Middle frontal gyrus (tissue), 1 donor: ENCODE results near the gene TTC27.
"Not testable (repeated sequence)": the region's sequence is repeated elsewhere in the genome, so short reads cannot be mapped to it uniquely, and the experiment has no call there.

Source experiments
- DNase-seq: peaks from one replicate; pipeline ENCODE4 v3.0.0-alpha.2; 2015; ENCODE audit warnings: low spot score; ENCODE audit errors: extremely low spot score

Gene TTC27

DNA sequence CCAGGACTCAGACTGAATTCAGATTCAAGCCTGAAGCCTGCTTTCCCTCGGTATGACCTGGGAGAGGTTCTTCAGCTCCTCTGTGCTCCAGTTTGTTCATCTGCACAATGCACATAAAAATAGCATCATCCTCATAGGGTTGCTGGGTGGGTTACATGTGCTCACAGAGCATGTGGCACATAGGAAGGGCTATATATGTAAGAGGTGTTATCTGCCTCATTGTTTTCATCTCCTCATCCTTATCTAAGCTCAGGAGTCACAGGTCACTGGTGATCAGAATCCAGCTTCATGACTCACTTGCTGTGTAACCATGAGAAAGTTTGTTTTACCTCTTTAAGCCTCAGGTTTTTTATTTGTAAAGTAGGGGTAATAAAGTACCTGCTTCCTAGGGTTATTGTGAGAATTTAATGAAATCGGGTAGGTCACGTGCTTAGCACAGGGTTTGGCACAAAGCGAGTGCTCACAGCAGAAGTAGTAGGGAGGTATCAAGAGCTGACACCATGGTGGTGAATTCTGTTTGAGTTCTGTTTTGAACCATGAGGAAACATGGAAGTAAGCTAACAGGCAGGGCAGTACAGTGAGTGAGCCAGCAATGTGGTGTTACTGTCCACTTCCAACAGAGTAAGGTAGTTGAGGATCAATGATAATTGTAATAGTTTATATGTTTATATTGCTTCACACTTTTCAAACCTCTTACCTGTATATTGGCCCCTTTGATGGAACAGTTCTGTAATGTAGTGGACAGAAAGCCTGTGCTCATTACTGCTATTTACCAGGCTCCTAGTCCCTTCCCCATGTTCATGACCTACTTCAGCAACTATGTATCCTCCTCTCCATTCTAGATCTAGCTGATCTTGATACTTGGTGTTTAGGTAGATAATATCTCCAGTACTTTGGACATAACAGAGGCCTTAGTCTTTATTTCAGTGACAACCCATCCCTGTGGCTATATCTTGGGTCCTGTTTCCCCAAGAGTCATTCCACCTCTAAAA lies 177.6 kb downstream of the TTC27 start:
- no peak for DNase-seq

DNA sequence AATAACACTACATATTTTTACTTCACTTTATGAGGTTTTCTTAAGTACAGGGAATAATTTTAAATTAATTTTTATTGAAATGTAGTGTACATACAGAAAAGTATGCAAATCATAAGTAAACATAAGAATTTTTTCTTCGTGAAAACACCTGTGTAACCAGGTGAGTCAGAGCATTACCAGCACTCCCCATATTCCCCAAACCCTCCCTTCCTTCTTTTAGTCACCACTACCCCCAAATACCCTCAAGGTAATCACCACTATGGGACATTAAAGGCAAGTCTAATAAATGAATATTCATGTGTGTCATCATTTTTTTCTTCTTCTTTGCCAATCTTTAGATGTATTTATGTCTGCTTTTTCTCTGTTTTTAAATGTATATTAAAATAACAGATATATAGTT lies 179.0 kb downstream of the TTC27 start:
- DNase-seq, result no peak

DNA sequence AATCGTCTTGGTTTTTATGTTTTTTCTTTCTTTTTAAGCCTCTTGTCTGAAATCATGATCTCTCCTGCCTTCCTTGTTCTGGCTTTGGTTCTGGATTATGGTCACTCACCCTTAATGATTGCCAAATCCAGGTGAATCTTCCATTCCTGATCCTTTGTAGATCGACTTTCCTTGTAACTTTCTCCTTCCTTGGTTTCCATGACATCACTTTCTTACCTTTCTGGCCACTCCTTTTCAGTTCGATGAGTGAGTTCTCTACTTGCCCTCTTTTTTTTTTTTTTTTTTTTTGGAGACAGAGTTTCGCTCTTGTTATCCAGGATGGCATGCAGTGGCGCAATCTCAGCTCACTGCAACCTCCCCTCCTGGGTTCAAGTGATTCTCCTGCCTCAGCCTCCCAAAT lies 179.8 kb downstream of the TTC27 start:
- no peak for DNase-seq

DNA sequence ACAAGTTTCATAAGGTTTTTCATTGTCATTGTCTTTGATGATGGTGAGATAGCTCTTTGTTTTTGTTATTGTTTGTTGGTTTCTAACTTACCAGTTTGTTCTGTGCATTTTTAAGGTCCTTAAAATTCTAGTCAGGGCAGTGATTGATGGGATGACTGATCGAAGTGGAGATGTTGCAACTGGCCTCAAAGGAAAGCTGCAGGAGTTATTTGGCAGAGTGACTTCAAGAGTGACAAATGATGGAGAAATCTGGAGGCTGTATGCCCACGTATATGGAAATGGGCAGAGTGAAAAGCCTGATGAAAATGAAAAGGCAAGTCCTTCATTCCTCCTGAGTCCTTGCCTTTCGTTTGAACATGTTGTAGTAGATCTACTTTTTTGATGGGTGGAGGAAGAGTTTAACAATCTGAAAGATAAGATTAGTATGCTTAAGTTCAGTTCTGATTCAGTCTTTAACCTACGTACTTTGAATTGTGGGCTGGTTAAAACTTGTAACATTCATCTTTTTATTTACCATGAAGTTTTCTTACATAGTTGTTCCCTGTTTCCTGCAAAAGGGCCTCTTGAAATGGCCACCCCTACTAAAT lies 183.2 kb downstream of the TTC27 start:
- no peak for DNase-seq

DNA sequence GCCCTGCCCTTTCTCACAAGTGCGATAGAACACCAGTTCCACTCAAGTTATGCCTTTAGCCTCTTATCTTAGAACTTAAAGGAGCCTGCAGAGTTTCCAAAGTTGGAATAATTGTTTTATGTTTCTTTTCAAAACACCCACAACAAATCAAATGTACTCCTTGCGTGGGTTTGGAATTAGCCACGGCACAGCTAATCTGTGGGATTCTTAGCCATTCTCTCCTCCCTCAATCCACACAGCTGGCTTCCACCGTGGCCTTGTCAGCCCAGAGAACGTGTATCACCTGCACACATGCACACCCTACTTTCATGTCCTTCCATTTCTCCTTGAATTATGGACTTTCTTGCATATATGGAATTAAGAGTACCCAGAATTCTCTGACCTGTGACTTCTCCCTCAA lies 183.8 kb downstream of the TTC27 start:
- no peak for DNase-seq

DNA sequence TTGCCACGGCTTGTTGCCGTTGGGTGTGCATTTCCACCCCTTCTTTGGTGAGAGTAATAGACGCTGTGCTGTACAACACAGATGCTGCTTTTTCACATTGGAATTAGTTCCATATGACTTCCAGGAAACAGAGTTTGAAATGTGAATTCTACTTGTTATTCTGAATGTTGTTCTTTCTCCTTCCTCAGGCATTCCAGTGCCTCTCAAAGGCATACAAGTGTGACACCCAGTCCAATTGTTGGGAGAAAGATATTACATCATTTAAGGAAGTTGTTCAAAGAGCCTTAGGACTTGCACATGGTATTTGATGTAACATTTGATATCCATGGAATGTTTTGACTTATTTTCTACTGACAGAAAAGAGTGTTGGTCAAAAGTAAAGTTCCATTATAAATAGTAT lies 184.5 kb downstream of the TTC27 start:
- no peak for DNase-seq

DNA sequence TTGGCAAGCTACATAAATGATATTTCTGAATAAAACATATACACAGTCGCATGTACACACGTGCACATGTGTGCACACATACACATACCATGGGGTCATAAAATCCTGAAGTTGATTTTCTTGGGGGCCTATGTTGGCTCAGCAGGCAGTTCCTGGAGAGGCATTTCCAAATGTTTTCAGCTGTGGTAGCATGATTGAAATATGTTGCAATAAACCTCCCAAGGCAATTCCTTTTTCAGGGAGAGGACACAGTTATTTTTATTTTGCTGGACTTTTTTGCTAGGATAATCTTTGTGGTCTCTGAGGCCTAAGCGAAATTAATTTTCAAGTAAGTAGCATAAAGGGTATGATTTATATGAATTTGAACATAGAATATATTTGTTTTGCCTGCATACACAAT lies 192.2 kb downstream of the TTC27 start:
- DNase-seq, result no peak

DNA sequence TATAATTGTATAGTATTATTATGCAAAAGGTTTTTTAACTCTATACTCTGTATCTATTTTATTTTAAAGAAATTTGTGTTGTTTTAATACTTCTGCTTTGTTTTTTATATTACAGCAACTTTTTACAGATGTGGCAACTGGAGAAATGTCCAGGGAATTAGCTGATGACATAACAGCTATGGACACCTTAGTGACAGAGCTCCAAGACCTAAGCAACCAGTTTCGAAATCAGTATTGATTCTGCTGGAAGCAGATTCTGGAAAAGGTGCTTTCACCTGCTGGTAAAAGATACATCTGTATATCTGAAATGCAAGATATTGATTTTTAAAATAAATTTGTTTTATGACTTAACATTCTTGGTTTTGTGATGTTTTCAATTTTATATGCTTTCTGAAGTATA lies 192.9 kb downstream of the TTC27 start:
- no peak for DNase-seq

DNA sequence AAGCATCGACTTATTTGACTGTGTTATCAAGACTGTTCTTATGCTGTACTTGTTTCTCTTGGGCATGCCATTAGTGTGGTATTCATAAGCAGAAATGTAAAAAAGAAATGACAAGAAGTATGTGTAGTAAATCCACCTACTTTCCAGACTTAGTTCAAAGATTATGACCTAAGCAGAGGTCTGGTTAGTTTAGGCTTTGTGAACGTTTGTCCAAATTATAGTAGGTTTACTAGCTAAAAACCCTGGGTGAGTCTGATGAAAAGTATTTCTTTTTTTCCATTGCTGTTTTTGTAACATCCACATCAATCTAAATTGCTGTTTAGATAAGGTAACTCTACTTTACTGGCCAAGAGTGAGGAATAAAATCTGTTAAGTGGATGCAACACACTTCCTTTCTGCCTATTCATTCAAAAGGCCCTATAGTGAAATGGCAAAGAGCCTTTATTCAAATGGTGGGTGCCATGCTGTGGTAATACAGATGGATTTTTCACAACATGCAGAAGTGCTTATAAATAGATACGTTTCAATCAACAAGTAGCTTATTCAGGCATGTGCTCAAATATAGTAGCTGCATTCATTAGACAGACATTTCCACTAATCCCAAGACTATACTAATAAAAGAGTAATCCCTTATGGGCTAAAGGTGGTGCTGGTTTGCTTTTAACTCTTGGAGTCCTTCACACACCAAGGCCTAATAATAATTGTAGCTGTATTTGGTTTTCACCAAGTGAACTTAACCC lies 196.4 kb downstream of the TTC27 start:
- DNase-seq, result no peak

DNA sequence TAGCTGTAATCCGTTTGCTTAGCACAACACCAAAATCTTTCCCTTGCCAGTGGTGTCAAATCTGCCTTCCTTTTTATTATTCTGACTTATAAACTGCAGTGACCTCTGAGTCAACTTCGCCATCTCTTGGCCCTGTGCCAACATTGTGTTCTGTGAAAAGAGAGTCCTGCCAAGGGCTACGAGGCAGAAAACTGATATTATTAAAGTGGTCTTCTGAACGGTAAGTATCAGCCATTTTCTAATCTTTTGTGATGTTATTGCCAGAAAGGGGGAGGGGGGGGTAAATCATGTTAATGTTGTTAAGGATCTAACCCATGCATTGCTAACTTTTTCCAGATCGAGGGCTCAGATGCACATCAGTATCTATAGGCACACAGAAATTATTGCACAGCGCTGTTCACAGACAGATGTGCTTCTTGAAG lies 197.5 kb downstream of the TTC27 start:
- no peak for DNase-seq

DNA sequence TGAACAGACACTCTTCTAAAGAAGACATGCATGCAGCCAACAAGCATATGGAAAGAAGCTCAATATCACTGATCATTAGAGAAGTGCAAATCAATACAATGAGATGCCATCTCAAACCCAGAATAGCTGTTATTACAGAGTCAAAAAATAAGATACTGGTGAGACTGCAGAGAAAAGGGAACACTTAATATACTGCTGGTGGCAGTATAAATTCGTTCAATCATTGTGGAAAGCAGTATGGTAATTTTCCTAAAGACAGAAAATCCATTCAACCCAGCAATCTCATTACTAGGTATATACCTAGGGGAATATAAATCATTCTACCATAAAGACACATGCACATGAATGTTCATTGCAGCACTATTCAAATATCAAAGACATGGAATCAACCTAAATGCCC lies 202.3 kb downstream of the TTC27 start:
- no peak for DNase-seq

DNA sequence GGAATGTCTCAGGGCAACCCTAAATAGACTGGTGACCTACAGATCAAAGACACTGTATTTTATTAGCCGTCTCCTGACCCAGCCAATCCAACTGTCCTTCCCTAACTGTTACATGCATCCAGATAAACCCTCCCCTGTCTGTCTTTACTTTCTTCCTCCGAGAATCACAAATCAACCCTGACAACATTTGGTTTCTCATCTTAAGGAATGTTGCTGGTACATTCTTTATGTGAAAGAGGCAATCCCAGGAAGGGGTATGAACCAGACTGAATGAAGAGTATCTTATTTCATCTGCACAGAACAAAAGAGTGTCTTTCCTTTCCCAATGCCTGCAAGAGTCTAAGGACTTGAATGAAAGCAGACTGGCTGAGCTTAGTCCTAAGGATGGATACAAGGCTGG lies 205.0 kb downstream of the TTC27 start:
- DNase-seq, result no peak

DNA sequence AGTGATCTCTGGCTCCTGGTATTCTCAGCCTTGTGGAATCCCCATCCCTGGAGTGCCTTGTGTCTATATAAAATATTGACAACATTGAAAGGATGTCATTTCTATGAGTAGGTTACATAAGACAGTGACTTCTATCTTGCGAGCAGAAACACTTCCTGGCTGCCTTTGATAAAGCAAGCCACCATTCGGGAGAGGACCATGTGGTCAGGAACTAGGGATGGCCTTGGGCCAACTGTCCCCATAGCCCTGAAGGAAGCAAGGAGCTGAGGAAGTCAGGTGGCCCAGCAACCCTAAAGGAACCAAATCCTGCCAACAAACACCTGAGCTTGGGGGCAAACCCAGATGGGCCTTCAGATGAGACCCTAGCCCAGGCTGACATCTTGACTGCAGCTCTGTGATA lies 205.9 kb downstream of the TTC27 start:
- no peak for DNase-seq

DNA sequence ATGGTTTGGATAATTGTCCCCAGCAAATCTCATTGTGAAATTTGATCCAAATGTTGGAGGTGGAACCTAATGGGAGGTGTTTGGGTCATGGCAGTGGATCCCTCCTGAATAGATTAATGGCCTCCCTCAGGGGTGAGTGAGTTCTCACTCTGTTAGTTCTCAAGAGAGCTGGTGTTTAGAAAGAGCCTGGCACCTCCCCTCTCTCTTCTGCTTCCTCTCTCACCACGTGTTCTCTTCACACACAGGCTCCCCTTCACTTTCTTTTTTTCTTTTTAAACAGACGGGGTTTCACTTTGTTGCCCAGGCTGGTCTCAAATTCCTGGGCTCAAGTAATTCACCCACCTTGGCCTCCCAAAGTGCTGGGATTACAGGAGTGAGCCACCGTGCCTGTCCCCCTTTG lies 207.3 kb downstream of the TTC27 start:
- no peak for DNase-seq

DNA sequence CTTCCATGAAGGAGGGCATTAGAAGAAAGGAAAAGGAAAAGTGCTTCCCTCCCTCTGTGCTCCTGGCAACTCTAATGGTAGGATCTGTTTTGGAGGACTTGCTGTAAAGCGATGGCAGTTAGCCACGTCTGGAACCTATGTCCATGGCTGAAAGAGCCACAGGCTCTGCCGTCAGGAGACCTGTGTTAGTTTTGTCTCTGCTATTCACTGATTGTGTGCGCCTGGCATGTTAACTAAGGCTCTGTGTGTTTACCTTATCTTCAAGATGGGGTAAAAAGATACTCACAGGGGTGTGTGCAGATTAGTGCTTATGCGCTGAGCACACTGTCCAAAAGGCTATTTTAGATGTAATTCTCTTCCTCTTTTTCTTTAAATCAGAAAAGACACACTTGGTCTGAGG lies 209.1 kb downstream of the TTC27 start:
- DNase-seq, result no peak

DNA sequence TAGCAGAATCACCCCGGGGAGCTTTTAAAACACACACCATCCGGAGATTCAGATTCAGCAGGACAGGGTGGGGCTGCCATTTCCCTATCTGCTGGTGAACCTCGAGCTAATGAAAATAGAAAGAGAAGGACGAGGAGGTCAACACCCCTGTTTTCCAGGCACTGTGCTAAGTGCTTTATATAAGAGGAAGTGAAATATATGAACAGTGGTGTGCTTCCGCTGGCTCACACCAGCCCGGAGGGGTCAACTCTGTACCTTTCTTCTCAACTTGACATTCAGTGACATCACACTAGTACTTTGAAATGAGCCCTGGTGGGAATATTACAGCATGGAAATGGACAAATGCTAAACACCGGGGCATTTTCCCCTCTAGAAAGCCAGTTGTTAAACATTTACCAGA lies 210.6 kb downstream of the TTC27 start:
- DNase-seq, result no peak

DNA sequence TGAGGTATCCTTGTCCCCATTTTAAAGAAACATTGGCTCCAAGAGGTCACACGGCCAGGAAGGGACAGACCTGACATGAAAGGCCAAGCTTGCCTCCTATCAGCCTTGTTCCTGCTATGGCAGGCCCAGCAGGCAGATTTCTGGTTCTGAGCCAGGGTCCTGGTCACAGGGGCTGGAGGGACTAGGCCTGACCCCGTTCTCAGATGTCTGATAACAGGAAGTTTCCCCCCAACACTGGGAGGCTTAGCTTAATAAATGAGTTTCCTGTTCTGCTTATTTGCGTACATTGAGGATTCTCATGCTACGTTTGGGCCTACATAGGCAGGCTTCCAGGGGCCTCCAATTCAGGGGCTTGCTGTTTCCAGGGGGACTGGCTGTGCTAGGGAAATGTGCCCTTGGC lies 211.1 kb downstream of the TTC27 start:
- DNase-seq, result no peak

DNA sequence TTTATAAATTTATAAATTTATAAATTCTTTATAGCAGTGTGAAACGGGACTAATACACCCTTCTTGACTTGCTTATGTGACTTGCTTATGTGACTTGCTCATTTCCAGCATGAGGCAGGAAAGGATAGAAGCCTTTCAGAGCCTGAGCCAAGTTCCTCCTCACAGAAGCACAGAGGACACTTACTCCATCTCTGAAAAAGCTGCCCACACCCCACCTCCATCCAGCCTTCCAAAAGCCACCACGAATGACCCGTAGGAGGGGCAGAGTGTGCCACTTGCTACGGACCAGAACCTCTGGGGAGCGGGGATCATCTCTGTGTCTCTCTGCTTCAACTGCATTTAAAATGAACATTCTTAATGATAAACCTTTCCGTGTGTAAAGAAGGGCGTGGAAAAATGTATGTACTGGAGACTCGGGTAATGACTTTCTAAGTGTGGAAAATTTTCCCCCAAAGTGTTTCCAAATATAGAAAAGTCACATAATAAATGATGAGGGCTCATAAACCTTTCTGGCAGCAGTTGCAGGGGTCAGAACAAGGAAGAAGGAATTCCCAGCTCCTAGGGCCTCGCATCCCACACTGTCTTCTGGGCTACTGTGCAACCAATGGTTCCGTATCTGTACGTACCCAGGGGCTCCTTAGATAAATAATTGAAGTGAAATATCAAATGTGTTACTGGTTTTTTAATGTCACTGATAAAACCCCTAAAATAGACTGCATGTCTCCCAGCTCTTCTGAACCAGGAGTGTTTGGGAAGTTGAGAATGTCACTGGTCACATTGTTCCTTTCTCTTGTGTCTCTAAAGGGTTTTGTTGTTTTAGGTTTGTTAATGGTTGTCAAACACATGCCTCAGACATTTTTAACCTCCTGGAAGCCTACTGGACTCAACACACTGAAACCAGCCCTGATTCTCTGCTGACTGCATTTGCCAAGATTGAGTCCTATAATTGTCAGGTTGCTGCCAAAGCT lies 214.4 kb downstream of the TTC27 start:
- no peak for DNase-seq

DNA sequence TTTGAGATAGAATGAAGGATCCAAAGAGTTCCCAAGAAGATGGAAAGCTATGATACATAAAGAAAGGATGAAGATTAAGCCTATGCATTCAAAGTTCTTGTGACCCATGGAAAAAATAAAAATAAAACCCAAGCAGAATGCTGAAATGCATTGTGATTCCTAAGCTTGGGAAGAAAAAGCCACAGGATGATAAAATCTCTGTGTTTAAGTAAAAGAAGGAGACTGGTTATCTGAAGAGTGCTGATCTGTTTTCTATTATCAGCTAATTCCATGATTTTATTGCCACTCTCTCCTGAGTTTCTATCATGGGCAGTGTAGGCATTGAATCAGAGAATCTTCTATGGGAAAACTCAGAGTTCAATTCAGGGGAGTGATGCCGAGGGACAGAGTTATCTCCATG lies 215.8 kb downstream of the TTC27 start:
- DNase-seq, result no peak

DNA sequence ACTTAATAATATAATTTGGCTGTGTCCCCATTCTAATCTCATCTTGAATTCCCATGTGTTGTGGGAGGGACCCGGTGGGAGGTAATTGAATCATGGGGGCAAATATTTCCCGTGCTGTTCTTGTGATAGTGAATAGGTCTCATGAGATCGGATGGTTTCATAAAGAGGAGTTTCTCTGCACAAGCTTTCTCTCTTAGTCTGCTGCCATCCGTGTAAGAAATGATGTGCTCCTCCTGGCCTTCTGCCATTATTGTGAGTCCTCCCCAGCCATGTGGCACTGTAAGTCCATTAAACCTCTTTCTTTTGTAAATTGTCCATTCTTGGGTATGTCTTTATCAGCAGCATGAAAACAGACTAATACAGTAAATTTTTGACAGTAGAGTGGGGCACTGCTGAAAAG lies 216.4 kb downstream of the TTC27 start:
- no peak for DNase-seq

DNA sequence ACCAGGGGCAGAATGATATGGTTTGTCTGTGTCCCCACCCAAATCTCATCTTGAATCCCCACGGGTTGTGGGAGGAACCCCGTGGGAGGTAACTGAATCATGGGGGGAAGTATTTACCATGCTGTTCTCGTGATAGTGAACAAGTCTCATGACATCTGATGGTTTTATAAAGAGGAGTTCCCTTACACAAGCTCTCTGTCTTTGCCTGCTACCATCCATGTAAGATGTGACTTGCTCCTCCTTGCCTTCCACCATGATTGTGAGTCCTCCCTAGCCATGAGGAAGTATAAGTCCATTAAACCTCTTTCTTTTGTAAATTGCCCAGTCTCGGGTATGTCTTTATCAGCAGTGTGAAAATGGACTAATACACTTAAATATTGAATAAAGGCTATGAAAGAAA lies 218.4 kb downstream of the TTC27 start:
- not testable (repeated sequence) for DNase-seq
